H1 (cell line): ENCODE data around the gene TBR1. TPM values are rescaled to one million over a fixed set of nuclear protein-coding genes. Genes with fewer than 3 reads are reported as not detected.

ENCODE experiments used
- CTCF ChIA-PET: fragments of 300-600 bp; sonication (Branson Sonifier 250); formaldehyde crosslinking; loops from one replicate; lab custom pipeline; 2021; ENCODE audit not compliant: partially characterized antibody; lab: Charles Lee
- POLR2A ChIA-PET: fragments of 300-600 bp; sonication (Branson Sonifier 250); formaldehyde crosslinking; loops from one replicate; lab custom pipeline; 2021; ENCODE audit warnings: inconsistent platforms; ENCODE audit not compliant: partially characterized antibody; lab: Charles Lee
- DNase-seq, 2 experiments: peaks; one replicate each; pipeline versions ENCODE4 v3.0.0 to v3.0.0-alpha.2; 2010 to 2022; ENCODE audit warnings: low spot score in 2 of 2, low read depth in 1 of 2, mixed read lengths in 1 of 2
- FAIRE-seq: peaks from 2 replicates; lab custom pipeline; 2011; peaks lifted over from hg19 to GRCh38; lab: Jason Lieb, UNC
- H2AFZ ChIP-seq: 2 replicates; pipeline ENCODE4 v1.8.1; 2012; ENCODE audit warnings: low read length, inconsistent platforms
- H2AK5ac ChIP-seq: 2 replicates; pipeline ENCODE4 v1.6.1; 2013; ENCODE audit warnings: low read depth, low read length
- H2BK120ac ChIP-seq: replicated peaks from 2 replicates; pipeline ENCODE3; 2013; ENCODE audit warnings: low read depth, low read length, inconsistent platforms
- H2BK12ac ChIP-seq: 2 replicates; pipeline ENCODE4 v1.6.1; 2013; ENCODE audit warnings: low read depth, low read length
- H2BK15ac ChIP-seq: 2 replicates; pipeline ENCODE4 v1.6.1; 2013; ENCODE audit warnings: low read length
- H2BK20ac ChIP-seq: 2 replicates; pipeline ENCODE4 v1.6.1; 2013; ENCODE audit warnings: low read length
- H2BK5ac ChIP-seq: 2 replicates; pipeline ENCODE4 v1.6.1; 2013; ENCODE audit warnings: low read depth, low read length
- H3K14ac ChIP-seq: 2 replicates; pipeline ENCODE4 v1.6.1; 2013; ENCODE audit warnings: inconsistent platforms; ENCODE audit not compliant: insufficient read length
- H3K18ac ChIP-seq: 2 replicates; pipeline ENCODE4 v1.6.1; 2013; ENCODE audit warnings: low read length; ENCODE audit errors: extremely low read depth
- H3K23ac ChIP-seq: 2 replicates; pipeline ENCODE4 v1.6.1; 2013; ENCODE audit warnings: inconsistent platforms; ENCODE audit not compliant: insufficient read length
- H3K23me2 ChIP-seq: 2 replicates; pipeline ENCODE4 v1.6.1; 2013; ENCODE audit warnings: low read depth, low read length
- H3K27ac ChIP-seq: 2 replicates; pipeline ENCODE4 v1.6.1; 2011; ENCODE audit warnings: low read depth, low read length, inconsistent platforms
- H3K27me3 ChIP-seq, 4 experiments: replicated peaks in 1 of 4; 1 replicate in 1 of 4; 2 replicates in 3 of 4; pipeline versions ENCODE4 v1.6.1 to v1.8.1; 2011 to 2013; ENCODE audit warnings: low read length in 3 of 4, mild to moderate bottlenecking in 3 of 4, inconsistent platforms in 2 of 4, mixed read lengths in 2 of 4, moderate library complexity in 1 of 4; ENCODE audit not compliant: control insufficient read depth in 3 of 4, insufficient read depth in 3 of 4; ENCODE audit errors: extremely low read depth in 1 of 4
- H3K36me3 ChIP-seq, 4 experiments: 2 replicates each; pipeline versions ENCODE4 v1.6.1 to v1.8.1; 2011 to 2013; ENCODE audit warnings: mild to moderate bottlenecking in 4 of 4, low read length in 3 of 4, moderate library complexity in 2 of 4, control low read depth in 1 of 4, inconsistent platforms in 1 of 4; ENCODE audit not compliant: insufficient read depth in 4 of 4, control insufficient read depth in 2 of 4
- H3K4ac ChIP-seq: replicated peaks from 2 replicates; pipeline ENCODE3; 2013; ENCODE audit warnings: low read length, low read depth, mixed read lengths, inconsistent platforms; ENCODE audit not compliant: insufficient read length
- H3K4me1 ChIP-seq, 4 experiments: replicated peaks in 1 of 4; 1 replicate in 1 of 4; 2 replicates in 3 of 4; pipeline versions ENCODE4 v1.6.1 to v1.8.1; 2011 to 2013; ENCODE audit warnings: low read length in 3 of 4, inconsistent platforms in 2 of 4, mixed read lengths in 1 of 4; ENCODE audit not compliant: insufficient read depth in 4 of 4, control insufficient read depth in 3 of 4
- H3K4me2 ChIP-seq, 2 experiments: 2 replicates each; pipeline versions ENCODE4 v1.6.1 to v1.8.1; 2011 to 2013; ENCODE audit warnings: low read depth in 2 of 2, low read length in 2 of 2, control low read depth in 1 of 2, inconsistent platforms in 1 of 2, mild to moderate bottlenecking in 1 of 2; ENCODE audit not compliant: insufficient read depth in 1 of 2
- H3K4me3 ChIP-seq, 4 experiments: fragments of 200-600, 300-600 bp in 1 of 4; sonication (generic), shearing (Covaris generic), sonication (Bioruptor Twin) in 1 of 4; 2 replicates each; pipeline versions ENCODE4 v1.5.1 to v1.8.1; 2011 to 2016; ENCODE audit warnings: low read length in 4 of 4, low read depth in 3 of 4, control low read depth in 2 of 4, inconsistent platforms in 2 of 4, mild to moderate bottlenecking in 2 of 4, mixed read lengths in 1 of 4, moderate library complexity in 1 of 4; ENCODE audit not compliant: insufficient read depth in 2 of 4; ENCODE audit errors: extremely low read depth in 1 of 4
- H3K56ac ChIP-seq: replicated peaks from 2 replicates; pipeline ENCODE3; 2013; ENCODE audit warnings: low read depth, mild to moderate bottlenecking, mixed read lengths, low read length, inconsistent platforms; ENCODE audit not compliant: insufficient read length
- H3K79me1 ChIP-seq: 2 replicates; pipeline ENCODE4 v1.6.1; 2013; ENCODE audit warnings: low read depth, low read length, control low read depth
- H3K79me2 ChIP-seq, 2 experiments: 2 replicates each; pipeline versions ENCODE4 v1.6.1 to v1.8.1; 2012 to 2013; ENCODE audit warnings: low read length in 2 of 2, mild to moderate bottlenecking in 2 of 2, inconsistent platforms in 1 of 2; ENCODE audit not compliant: insufficient read depth in 2 of 2, control insufficient read depth in 1 of 2
- H3K9ac ChIP-seq, 4 experiments: replicated peaks in 1 of 4; 1 replicate in 1 of 4; 2 replicates in 3 of 4; pipeline versions ENCODE4 v1.6.1 to v1.8.1; 2011 to 2013; ENCODE audit warnings: low read depth in 3 of 4, low read length in 3 of 4, control low read depth in 2 of 4, mild to moderate bottlenecking in 2 of 4, moderate library complexity in 2 of 4, inconsistent platforms in 1 of 4; ENCODE audit errors: extremely low read depth in 1 of 4
- H3K9me3 ChIP-seq, 2 experiments: 2 replicates each; pipeline versions ENCODE4 v1.6.1 to v1.8.1; 2012 to 2013; ENCODE audit warnings: mild to moderate bottlenecking in 2 of 2, moderate library complexity in 2 of 2, control low read depth in 1 of 2, inconsistent platforms in 1 of 2, low read depth in 1 of 2, low read length in 1 of 2, mixed read lengths in 1 of 2; ENCODE audit not compliant: insufficient read depth in 2 of 2
- H4K20me1 ChIP-seq, 2 experiments: replicated peaks in 1 of 2; 2 replicates each; pipeline versions ENCODE3 to v1.8.1; 2011 to 2013; ENCODE audit warnings: inconsistent platforms in 2 of 2, low read length in 2 of 2, mild to moderate bottlenecking in 1 of 2; ENCODE audit not compliant: insufficient read depth in 2 of 2, control insufficient read depth in 1 of 2
- H4K5ac ChIP-seq: 2 replicates; pipeline ENCODE4 v1.6.1; 2013; ENCODE audit warnings: low read length, low read depth, mixed read lengths, inconsistent platforms; ENCODE audit not compliant: insufficient read length
- H4K8ac ChIP-seq: 2 replicates; pipeline ENCODE4 v1.8.0; 2013; ENCODE audit warnings: mild to moderate bottlenecking, moderate library complexity, low read length, inconsistent platforms; ENCODE audit not compliant: insufficient read depth; ENCODE audit errors: extremely low read depth
- H4K91ac ChIP-seq: replicated peaks from 2 replicates; pipeline ENCODE3; 2013; ENCODE audit warnings: low read length, mixed read lengths, inconsistent platforms; ENCODE audit not compliant: insufficient read length
- GTF2F1 ChIP-seq: IDR thresholded peaks from 2 replicates; pipeline ENCODE4 v1.6.1; 2012; ENCODE audit warnings: low read depth, low read length, improper control_type of control experiment, borderline replicate concordance
- SP2 ChIP-seq: IDR thresholded peaks from 2 replicates; pipeline ENCODE4 v1.6.1; 2012; ENCODE audit warnings: mild to moderate bottlenecking, low read length, inconsistent platforms
- WGBS, 2 experiments: shearing (Covaris generic) in 1 of 2; methylation state at CpG; one replicate each; pipeline versions ENCODE4 v1.1.6 to v1.1.7; 2013 to 2015; ENCODE audit warnings: low lambda C conversion rate in 2 of 2, mixed read lengths in 2 of 2, inconsistent platforms in 1 of 2, low coverage in 1 of 2, missing lambda C conversion rate in 1 of 2; ENCODE audit not compliant: insufficient replicate concordance in 2 of 2, insufficient coverage in 1 of 2, insufficient read length in 1 of 2; ENCODE audit errors: extremely low coverage in 1 of 2, missing lambda C conversion rate in 1 of 2; 5-methylcytosine and 5-hydroxymethylcytosine counted together
- polyA plus RNA-seq, 7 experiments: library from polyadenylated mRNA; depleted of rRNA in 3 of 7; stranded (reverse) in 5 of 7; unstranded in 2 of 7; fragments of >200 nt in 5 of 7; fragments of 200-250 nt in 2 of 7; gene quantifications; 1 replicate in 5 of 7; 2 replicates in 1 of 7; 4 replicates in 1 of 7; pipeline versions ENCODE4 v1.2.1 to v1.2.3, GENCODE V29; 2011 to 2013; ENCODE audit warnings: missing spikeins in 2 of 7, mixed read lengths in 2 of 7
- total RNA-seq: library from RNA; stranded (reverse); fragmentation: NEBNext Ultra II Directional; extraction: Animal tissue kit (Norgen Biotek cat#: 25700); gene quantifications from 2 replicates; pipeline ENCODE4 v1.2.1, GENCODE V29; 2021

Gene TBR1
- total and polyA plus RNA-seq, 2 of the 8 experiments (the other 6 are each of a cell fraction or from before 2014, with no cell fraction given) = not detected

DNA sequence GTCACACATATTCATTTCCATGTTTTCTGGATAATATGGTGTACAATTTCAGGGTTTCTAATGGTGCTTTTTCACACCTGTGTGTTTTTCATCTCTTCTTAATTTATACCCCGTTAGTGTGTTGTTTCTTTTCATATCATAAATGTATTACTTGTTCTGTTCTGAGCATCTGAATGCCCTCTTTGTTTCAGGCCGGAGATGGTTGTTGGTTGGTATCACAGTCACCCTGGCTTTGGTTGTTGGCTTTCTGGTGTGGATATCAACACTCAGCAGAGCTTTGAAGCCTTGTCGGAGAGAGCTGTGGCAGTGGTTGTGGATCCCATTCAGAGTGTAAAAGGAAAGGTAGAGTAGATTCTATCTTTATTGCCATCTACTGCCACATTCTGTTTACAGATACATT lies 45.1 kb upstream of the TBR1 start:
- H3K36me3 ChIP-seq = peaks cover 0 to 19% (median 0%) of the 10 kb centered on the region in 4 experiments; a peak in 1 of 8 replicates
- H3K4me2 ChIP-seq = no peak overlapping the region
- no peak overlapping the region for H2BK12ac ChIP-seq
- no peak overlapping the region for H2BK5ac ChIP-seq
- H3K4me1 ChIP-seq = peaks cover 0 to 11% (median 3%) of the 10 kb centered on the region in 4 experiments; a peak in 5 of 7 replicates
- no peaks in the 10 kb centered on the region for H3K79me1 ChIP-seq
- no peak overlapping the region for H3K14ac ChIP-seq
- no peak overlapping the region for H2BK15ac ChIP-seq
- no peaks in the 10 kb centered on the region for H3K27me3 ChIP-seq
- H3K18ac ChIP-seq = no peak overlapping the region
- no peaks in the 10 kb centered on the region for H3K9me3 ChIP-seq
- no peak overlapping the region for H3K23ac ChIP-seq
- H2BK120ac ChIP-seq = no peak overlapping the region
- no peak overlapping the region for H2AFZ ChIP-seq
- H4K91ac ChIP-seq = no peak overlapping the region
- H4K8ac ChIP-seq = no peak overlapping the region
- no peak overlapping the region for H3K9ac ChIP-seq
- H3K56ac ChIP-seq = no peak overlapping the region
- FAIRE-seq (no peak), DNase-seq (no peak)
- H3K23me2 ChIP-seq = no peaks in the 10 kb centered on the region
- 81% methylated on average over 3 of the region's 3 CpGs; no CpG with 5 or more reads in 1 of the 2 experiments for WGBS, 2 experiments
- H3K4me3 ChIP-seq = no peak overlapping the region
- no peak overlapping the region for H3K4ac ChIP-seq
- no peak overlapping the region for H4K5ac ChIP-seq
- ChIA-PET POLR2A (no interaction called here), CTCF (interaction anchor here (0.6 kb wide), 1 partner anchor 206 kb away, joined by 3 read pairs; no protein-coding TSS in a partner anchor)
- H2BK20ac ChIP-seq = no peak overlapping the region
- H3K79me2 ChIP-seq = peaks cover 0 to 5% of the 10 kb centered on the region in 2 experiments; a peak in 1 of 4 replicates
- H4K20me1 ChIP-seq = peaks cover 2% of the 10 kb centered on the region in 2 experiments
- H2AK5ac ChIP-seq = no peak overlapping the region
- H3K27ac ChIP-seq = no peak overlapping the region
- TF ChIP-seq GTF2F1 (no peak), SP2 (no peak)
